K562 (cell line): ENCODE results near the gene MFF. TPM values are rescaled to one million over a fixed set of nuclear protein-coding genes. Genes with fewer than 3 reads are reported as not detected.

Experiments used
- ATAC-seq: fragments of 200-7000 bp; cut with Tn5 transposase; 3 replicates; pipeline ENCODE4 v1.9.1; 2020; ENCODE audit warnings: moderate library complexity
- BruUV-seq: library from RNA; stranded (reverse); fragments of 400-500 nt; replicated peaks from 2 replicates; lab custom pipeline; 2021; lab: Mats Ljungman, UMichigan
- CTCF ChIA-PET: fragments of 300-600 bp; formaldehyde crosslinking; extraction: SDS; loops from one replicate; lab custom pipeline; 2021; ENCODE audit warnings: low intra/inter-chr PET ratio; lab: Yijun Ruan, JAX
- POLR2A ChIA-PET: fragments of 300-600, 350-650 bp; sonication (Branson Sonifier 250); formaldehyde crosslinking; extraction: SDS; loops from one replicate; lab custom pipeline; 2021; ENCODE audit warnings: antibody characterized with exemption, inconsistent platforms; lab: Yijun Ruan, JAX
- DNase-seq, 4 experiments: peaks; one replicate each; pipeline versions ENCODE4 v3.0.0 to v3.0.0-alpha.2; 2011 to 2018; ENCODE audit warnings: low spot score in 3 of 4, mixed read lengths in 3 of 4; ENCODE audit errors: extremely low read depth in 1 of 4
- FAIRE-seq: peaks from 2 replicates; lab custom pipeline; 2011; peaks lifted over from hg19 to GRCh38; lab: Jason Lieb, UNC
- H2AFZ ChIP-seq: 2 replicates; pipeline ENCODE4 v1.6.0; 2011; ENCODE audit warnings: low read depth, low read length, control low read depth, inconsistent platforms
- H3K27ac ChIP-seq: fragments of 200-600 bp; 3 replicates; pipeline ENCODE4 v1.8.0; 2011; ENCODE audit warnings: low read depth, mild to moderate bottlenecking, control low read depth, inconsistent platforms, low read length, moderate library complexity, mixed read lengths; ENCODE audit errors: extremely low read depth
- H3K27me3 ChIP-seq, 2 experiments: fragments of 300-600 bp in 1 of 2; 2 replicates in 1 of 2; 3 replicates in 1 of 2; pipeline versions ENCODE4 v1.6.0 to v1.8.0; 2011; ENCODE audit warnings: inconsistent platforms in 2 of 2, low read length in 2 of 2, mild to moderate bottlenecking in 1 of 2, mixed read lengths in 1 of 2, moderate library complexity in 1 of 2; ENCODE audit not compliant: control insufficient read depth in 2 of 2, insufficient read depth in 2 of 2
- H3K36me3 ChIP-seq: fragments of 300-600 bp; 3 replicates; pipeline ENCODE4 v1.8.0; 2011; ENCODE audit warnings: mild to moderate bottlenecking, low read length, inconsistent platforms; ENCODE audit not compliant: control insufficient read depth, insufficient read depth
- H3K4me1 ChIP-seq, 2 experiments: fragments of 200-600 bp in 1 of 2; replicated peaks in 1 of 2; 2 replicates in 1 of 2; 3 replicates in 1 of 2; pipeline versions ENCODE4 v1.5.1 to v1.8.0; 2011; ENCODE audit warnings: inconsistent platforms in 2 of 2, low read length in 2 of 2, mild to moderate bottlenecking in 1 of 2, mixed read lengths in 1 of 2, moderate library complexity in 1 of 2; ENCODE audit not compliant: control insufficient read depth in 2 of 2, insufficient read depth in 2 of 2
- H3K4me2 ChIP-seq: 2 replicates; pipeline ENCODE4 v1.6.1; 2011; ENCODE audit warnings: low read length, control low read depth, inconsistent platforms, mixed read lengths; ENCODE audit not compliant: insufficient read depth
- H3K4me3 ChIP-seq: fragments of 200-600 bp; sonication (generic), shearing (Covaris generic); 2 replicates; pipeline ENCODE4 v1.5.1; 2016; ENCODE audit warnings: control low read depth, inconsistent platforms
- H3K79me2 ChIP-seq: fragments of 200-600 bp; 3 replicates; pipeline ENCODE4 v1.8.0; 2011; ENCODE audit warnings: low read length, inconsistent platforms; ENCODE audit not compliant: control insufficient read depth, insufficient read depth
- H3K9ac ChIP-seq, 2 experiments: 2 replicates each; pipeline versions ENCODE4 v1.6.0 to v1.6.1; 2011; ENCODE audit warnings: low read depth in 2 of 2, low read length in 2 of 2, control low read depth in 1 of 2, inconsistent platforms in 1 of 2, mild to moderate bottlenecking in 1 of 2, mixed read lengths in 1 of 2; ENCODE audit not compliant: insufficient read depth in 1 of 2
- H3K9me1 ChIP-seq: one replicate; pipeline ENCODE4 v1.6.0; 2011; ENCODE audit warnings: inconsistent platforms, mild to moderate bottlenecking, low read length, moderate library complexity; ENCODE audit not compliant: control insufficient read depth, insufficient read depth
- H3K9me3 ChIP-seq: replicated peaks from 2 replicates; pipeline ENCODE4 v1.5.1; 2011; ENCODE audit warnings: low read depth, low read length, inconsistent platforms; ENCODE audit not compliant: control insufficient read depth, insufficient read depth
- H4K20me1 ChIP-seq: replicated peaks from 2 replicates; pipeline ENCODE4 v1.6.1; 2011; ENCODE audit warnings: low read length, inconsistent platforms, mixed read lengths; ENCODE audit not compliant: control insufficient read depth, insufficient read depth
- COPS2 ChIP-seq: fragments of 450-650 bp; conservative IDR thresholded peaks from 2 replicates; pipeline ENCODE4 v1.6.1; 2016; ENCODE audit warnings: mild to moderate bottlenecking, moderate library complexity
- DACH1 ChIP-seq: fragments of 450-650 bp; IDR thresholded peaks from 2 replicates; pipeline ENCODE4 v1.6.1; 2018; ENCODE audit not compliant: partially characterized antibody
- HSF4 ChIP-seq: fragments of 250-450 bp; sonication (Bioruptor Pico); IDR thresholded peaks from 2 replicates; pipeline ENCODE4 v2.1.2; 2022; ENCODE audit warnings: mild to moderate bottlenecking, moderate library complexity, borderline replicate concordance
- RUNX1 ChIP-seq: sonication (generic); IDR thresholded peaks from 2 replicates; pipeline ENCODE4 v1.6.1; 2016; ENCODE audit warnings: antibody characterized with exemption, low read depth
- USF1 ChIP-seq: sonication (generic); formaldehyde crosslinking; IDR thresholded peaks from 2 replicates; pipeline ENCODE4 v1.9.0; 2022; ENCODE audit warnings: mild to moderate bottlenecking, missing genetic modification reagents
- ZBTB12 ChIP-seq: fragments of 250-450 bp; sonication (Bioruptor Pico); IDR thresholded peaks from 2 replicates; pipeline ENCODE4 v1.4.0; 2020
- WGBS: fragments of 100-300 bp; shearing (Covaris generic); methylation state at CpG from one replicate; pipeline ENCODE4 v1.1.6; 2016; ENCODE audit warnings: low coverage, mixed read lengths; ENCODE audit not compliant: insufficient coverage; ENCODE audit errors: missing lambda C conversion rate; 5-methylcytosine and 5-hydroxymethylcytosine counted together
- in situ Hi-C: fragments of 300-500 bp; cut with MboI; formaldehyde crosslinking; loops from 4 replicates; pipeline ENCODE4 v1.15.0; 2018; ENCODE audit warnings: inconsistent platforms, mixed read lengths
- intact Hi-C: fragments of 100-400 bp; cut with micrococcal nuclease; formaldehyde crosslinking; loops from 2 replicates; pipeline ENCODE4 v1.14.2; 2022
- polyA plus RNA-seq, 8 experiments: library from polyadenylated mRNA; depleted of rRNA in 4 of 8; stranded (reverse) in 5 of 8; unstranded in 3 of 8; fragments of >200 nt; fragmentation: Nextera tagmentation in 2 of 8; fragmentation: Illumina TruSeq in 1 of 8; extraction: Ambion mirVana in 2 of 8; extraction: Trizol in 1 of 8; gene quantifications; 2 replicates each; pipeline versions ENCODE4 v1.2.1 to v1.2.3, GENCODE V29; 2011 to 2014; ENCODE audit warnings: inconsistent platforms in 1 of 8, missing spikeins in 1 of 8
- total RNA-seq, 7 experiments: library from RNA; depleted of rRNA in 6 of 7; stranded (reverse); fragments of >200 nt in 6 of 7; fragmentation: Illumina TruSeq in 2 of 7; extraction: Trizol in 2 of 7; gene quantifications; 2 replicates each; pipeline versions ENCODE4 v1.2.1 to v1.2.3, GENCODE V29; 2011 to 2021; ENCODE audit warnings: low replicate concordance in 1 of 7
- TF ChIP-seq, protein P1 (sequence below): fragments of 250-450 bp; sonication (Bioruptor Pico); IDR thresholded peaks from 2 replicates; pipeline ENCODE4 v1.4.0; 2020; ENCODE audit warnings: mild to moderate bottlenecking, moderate library complexity

Gene MFF
- total and polyA plus RNA-seq, 9 of the 15 experiments (the other 6 are each of a cell fraction or from before 2014, with no cell fraction given): 9.4 to 75.4 (median 55.7) TPM

GRCh38 chr2:227347117-227347516 lies 22.1 kb downstream of the MFF start:
- Histone ChIP-seq H3K9me3 (no peaks in the 10 kb centered on the region), H2AFZ (no peak overlapping the region)
- in situ Hi-C loops: no loop called here
- no TSS peak for BruUV-seq
- TF ChIP-seq USF1 (CRISPR knock-in tag) (no peak), RUNX1 (no peak), HSF4 (CRISPR knock-in tag) (no peak), COPS2 (no peak), ZBTB12 (CRISPR knock-in tag) (no peak), DACH1 (no peak)
- TF ChIP-seq, protein P1, sequence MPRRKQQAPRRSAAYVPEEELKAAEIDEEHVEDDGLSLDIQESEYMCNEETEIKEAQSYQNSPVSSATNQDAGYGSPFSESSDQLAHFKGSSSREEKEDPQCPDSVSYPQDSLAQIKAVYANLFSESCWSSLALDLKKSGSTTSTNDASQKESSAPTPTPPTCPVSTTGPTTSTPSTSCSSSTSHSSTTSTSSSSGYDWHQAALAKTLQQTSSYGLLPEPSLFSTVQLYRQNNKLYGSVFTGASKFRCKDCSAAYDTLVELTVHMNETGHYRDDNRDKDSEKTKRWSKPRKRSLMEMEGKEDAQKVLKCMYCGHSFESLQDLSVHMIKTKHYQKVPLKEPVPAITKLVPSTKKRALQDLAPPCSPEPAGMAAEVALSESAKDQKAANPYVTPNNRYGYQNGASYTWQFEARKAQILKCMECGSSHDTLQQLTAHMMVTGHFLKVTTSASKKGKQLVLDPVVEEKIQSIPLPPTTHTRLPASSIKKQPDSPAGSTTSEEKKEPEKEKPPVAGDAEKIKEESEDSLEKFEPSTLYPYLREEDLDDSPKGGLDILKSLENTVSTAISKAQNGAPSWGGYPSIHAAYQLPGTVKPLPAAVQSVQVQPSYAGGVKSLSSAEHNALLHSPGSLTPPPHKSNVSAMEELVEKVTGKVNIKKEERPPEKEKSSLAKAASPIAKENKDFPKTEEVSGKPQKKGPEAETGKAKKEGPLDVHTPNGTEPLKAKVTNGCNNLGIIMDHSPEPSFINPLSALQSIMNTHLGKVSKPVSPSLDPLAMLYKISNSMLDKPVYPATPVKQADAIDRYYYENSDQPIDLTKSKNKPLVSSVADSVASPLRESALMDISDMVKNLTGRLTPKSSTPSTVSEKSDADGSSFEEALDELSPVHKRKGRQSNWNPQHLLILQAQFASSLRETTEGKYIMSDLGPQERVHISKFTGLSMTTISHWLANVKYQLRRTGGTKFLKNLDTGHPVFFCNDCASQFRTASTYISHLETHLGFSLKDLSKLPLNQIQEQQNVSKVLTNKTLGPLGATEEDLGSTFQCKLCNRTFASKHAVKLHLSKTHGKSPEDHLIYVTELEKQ (CRISPR knock-in tag): no peak
- TF ChIP-seq, all 486 proteins: peak for 0
- H3K36me3 ChIP-seq: peaks cover 30% of the 10 kb centered on the region; the same call in 2 of the 3 replicates
- ChIA-PET POLR2A (interaction anchor here (1.1 to 2.6 kb wide), 2 partner anchors 15 to 19 kb away, joined by 4 to 6 read pairs; no protein-coding TSS in a partner anchor), CTCF (no interaction called here)
- DNase-seq (no peak), FAIRE-seq (no peak), ATAC-seq (no peak)
- WGBS: 65% methylated on average over 5 of the region's 7 CpGs
- no peak overlapping the region for H3K4me3 ChIP-seq
- no peak overlapping the region for H3K9ac ChIP-seq
- no peaks in the 10 kb centered on the region for H3K9me1 ChIP-seq
- no peaks in the 10 kb centered on the region for H3K4me1 ChIP-seq
- no peak overlapping the region for H3K27ac ChIP-seq
- no peaks in the 10 kb centered on the region for H4K20me1 ChIP-seq
- no peaks in the 10 kb centered on the region for H3K27me3 ChIP-seq
- intact Hi-C loops: no loop called here
- no peaks in the 10 kb centered on the region for H3K79me2 ChIP-seq
- no peak overlapping the region for H3K4me2 ChIP-seq
